22Rv1 (cell line): ENCODE results near the gene CCDC149.

ENCODE experiments used
- H3K27ac ChIP-seq: fragments of 450-650 bp; 2 replicates; pipeline ENCODE4 v1.5.1; 2017
- ZFX ChIP-seq: fragments of 450-650 bp; IDR thresholded peaks from 2 replicates; pipeline ENCODE4 v1.6.1; 2017; ENCODE audit warnings: antibody characterized with exemption, borderline replicate concordance
- TF ChIP-seq, protein P1 (sequence below): fragments of 450-650 bp; IDR thresholded peaks from 2 replicates; pipeline ENCODE4 v1.5.1; 2017; ENCODE audit warnings: mild to moderate bottlenecking

Gene CCDC149

DNA sequence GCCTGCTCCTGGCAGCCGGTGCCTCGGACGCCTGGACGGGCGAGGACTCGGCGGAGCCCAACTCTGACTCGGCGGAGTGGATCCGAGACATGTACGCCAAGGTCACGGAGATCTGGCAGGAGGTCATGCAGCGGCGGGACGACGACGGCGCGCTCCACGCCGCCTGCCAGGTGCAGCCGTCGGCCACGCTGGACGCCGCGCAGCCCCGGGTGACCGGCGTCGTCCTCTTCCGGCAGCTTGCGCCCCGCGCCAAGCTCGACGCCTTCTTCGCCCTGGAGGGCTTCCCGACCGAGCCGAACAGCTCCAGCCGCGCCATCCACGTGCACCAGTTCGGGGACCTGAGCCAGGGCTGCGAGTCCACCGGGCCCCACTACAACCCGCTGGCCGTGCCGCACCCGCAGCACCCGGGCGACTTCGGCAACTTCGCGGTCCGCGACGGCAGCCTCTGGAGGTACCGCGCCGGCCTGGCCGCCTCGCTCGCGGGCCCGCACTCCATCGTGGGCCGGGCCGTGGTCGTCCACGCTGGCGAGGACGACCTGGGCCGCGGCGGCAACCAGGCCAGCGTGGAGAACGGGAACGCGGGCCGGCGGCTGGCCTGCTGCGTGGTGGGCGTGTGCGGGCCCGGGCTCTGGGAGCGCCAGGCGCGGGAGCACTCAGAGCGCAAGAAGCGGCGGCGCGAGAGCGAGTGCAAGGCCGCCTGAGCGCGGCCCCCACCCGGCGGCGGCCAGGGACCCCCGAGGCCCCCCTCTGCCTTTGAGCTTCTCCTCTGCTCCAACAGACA, 113.1 kb downstream of the CCDC149 start:
- TF ChIP-seq ZFX = no peak
- TF ChIP-seq, protein P1, sequence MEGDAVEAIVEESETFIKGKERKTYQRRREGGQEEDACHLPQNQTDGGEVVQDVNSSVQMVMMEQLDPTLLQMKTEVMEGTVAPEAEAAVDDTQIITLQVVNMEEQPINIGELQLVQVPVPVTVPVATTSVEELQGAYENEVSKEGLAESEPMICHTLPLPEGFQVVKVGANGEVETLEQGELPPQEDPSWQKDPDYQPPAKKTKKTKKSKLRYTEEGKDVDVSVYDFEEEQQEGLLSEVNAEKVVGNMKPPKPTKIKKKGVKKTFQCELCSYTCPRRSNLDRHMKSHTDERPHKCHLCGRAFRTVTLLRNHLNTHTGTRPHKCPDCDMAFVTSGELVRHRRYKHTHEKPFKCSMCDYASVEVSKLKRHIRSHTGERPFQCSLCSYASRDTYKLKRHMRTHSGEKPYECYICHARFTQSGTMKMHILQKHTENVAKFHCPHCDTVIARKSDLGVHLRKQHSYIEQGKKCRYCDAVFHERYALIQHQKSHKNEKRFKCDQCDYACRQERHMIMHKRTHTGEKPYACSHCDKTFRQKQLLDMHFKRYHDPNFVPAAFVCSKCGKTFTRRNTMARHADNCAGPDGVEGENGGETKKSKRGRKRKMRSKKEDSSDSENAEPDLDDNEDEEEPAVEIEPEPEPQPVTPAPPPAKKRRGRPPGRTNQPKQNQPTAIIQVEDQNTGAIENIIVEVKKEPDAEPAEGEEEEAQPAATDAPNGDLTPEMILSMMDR = no peak
- no peak overlapping the region for H3K27ac ChIP-seq

DNA sequence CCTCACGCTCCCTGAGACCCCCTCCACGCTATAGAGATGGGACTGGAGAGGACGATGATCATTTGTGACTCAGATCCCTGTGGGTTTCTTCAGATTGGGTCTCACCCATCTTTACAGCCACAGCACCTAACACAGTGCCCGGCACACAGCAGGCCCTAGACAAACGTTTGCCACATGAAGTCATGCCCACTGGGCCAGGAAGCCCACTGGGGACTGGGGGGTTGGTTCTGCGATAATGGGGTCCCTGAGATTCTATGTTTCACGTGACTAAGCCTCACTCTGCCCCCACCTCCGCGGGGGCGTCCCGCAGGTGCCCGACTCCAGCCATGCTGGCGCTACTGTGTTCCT, 113.7 kb downstream of the CCDC149 start:
- no peak overlapping the region for H3K27ac ChIP-seq
- TF ChIP-seq, protein P1 = no peak
- TF ChIP-seq ZFX = no peak

DNA sequence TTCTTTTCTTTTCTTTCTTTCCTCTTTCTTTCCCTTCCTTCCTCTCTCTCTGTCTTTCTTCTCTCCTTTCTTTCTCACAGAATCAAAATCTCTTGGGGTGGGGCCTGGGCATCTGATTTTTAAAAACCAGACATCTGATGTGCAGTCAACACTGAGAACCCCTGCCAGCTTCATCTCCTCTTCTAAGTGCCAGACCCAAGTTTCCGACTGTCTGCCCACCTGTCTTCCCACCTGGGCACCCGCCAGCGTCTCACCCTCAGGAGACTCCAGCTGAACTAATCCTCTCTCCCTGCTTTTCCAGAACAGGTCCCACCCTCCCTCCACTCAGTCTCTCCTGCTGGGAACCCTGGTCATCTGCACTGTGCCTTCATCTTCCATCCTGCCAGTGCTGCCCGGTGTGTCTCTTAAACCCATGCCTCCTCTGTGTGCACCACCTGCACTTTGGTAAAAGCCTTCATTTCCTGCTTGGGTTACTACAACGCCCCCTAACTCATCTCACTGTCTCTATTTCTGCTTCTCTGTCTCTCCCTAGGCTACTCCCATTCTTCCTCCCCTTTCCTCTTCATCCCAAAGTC, 114.7 kb downstream of the CCDC149 start:
- TF ChIP-seq, protein P1 = no peak
- TF ChIP-seq ZFX = no peak
- H3K27ac ChIP-seq = no peak overlapping the region

DNA sequence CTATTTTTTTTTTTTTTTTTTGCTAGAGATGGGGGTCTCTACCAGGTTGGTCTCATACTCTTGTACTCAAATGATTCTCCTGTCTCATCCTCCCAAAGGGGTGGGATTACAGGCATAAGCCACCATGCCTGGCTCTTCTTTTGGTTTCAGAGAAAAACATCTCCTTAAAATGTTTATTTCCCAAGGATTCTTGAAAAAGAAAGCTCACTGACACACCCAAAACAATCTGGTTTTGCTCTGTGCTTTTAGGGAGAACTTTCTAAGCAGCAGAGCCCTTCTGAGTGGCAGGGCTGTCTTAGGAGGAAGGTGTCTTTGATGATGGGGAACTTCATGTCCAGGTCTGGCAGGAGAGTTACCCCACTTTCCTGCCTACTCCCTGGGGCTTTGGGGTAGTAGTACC, 116.2 kb downstream of the CCDC149 start:
- H3K27ac ChIP-seq = no peak overlapping the region
- TF ChIP-seq ZFX = no peak
- TF ChIP-seq, protein P1 = no peak

DNA sequence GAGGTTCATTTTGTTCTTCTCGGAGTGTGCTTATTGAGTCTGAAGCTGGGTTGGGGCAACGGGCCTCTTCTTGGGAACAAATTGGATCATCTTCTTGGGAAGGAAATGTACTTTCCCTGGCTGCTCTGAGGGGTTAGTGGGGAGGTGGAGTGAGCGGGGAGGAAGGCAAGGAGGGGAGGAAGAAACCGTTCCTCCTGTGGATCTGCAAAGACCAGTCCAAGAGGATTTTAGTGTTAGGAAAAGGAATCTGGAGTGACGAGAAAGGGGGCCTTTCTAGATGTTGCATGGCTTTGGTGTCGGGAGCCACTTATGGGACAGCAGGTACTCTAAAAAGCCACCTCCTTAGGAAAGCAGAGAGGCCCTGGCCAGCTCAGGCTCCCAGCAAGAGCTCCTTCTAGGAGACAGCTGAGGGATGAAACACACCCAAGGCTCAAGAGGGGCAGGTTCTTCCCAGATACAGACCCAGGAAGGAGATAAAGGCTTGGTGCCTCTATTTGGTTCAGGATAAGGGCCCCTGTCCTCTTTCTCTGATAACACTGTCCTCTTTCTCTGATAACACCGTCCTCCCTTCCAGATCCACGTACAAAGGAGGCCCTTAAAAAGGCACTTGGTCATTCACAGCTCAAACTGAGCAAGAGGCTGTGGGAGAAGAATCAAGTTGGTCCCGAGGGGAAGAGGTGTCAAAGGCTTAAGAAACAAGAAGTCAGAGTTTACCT, 117.0 kb downstream of the CCDC149 start:
- TF ChIP-seq, protein P1 = no peak
- TF ChIP-seq ZFX = no peak
- peak overlapping the region; percentile 23; the same call in 1 of the 2 replicates for H3K27ac ChIP-seq

DNA sequence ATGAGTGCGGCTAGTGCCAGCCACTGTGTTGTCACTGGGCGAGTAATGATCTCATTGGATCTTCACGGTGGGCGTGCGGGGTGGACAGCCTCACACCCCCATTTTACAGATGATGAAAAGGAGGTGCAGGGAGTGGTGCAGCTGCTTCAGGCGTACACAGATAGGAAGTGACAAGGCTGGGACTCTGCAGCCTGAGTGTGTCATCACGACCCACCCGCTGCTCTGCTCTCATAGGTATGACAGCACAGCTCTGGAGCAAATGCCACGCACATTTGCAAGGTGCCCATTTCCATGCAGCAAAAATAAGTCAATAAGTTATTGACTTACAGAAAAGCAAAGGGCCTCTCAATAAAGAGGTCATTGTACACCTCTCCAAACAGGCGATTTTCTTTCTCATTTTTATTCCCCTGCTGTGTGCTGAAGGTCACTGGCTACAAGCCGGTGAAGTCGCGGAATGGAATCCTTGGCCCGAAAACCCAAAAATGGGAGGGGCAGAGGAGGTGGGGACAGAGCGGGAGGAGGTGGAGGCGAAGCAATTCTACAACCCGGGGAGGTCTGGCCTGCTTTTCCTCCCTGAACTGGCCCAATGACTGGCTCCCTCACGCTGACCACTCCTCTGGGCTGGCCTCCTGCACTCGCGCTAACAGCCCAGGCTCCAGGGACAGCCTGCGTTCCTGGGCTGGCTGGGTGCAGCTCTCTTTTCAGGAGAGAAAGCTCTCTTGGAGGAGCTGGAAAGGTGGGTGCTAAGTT, 117.8 kb downstream of the CCDC149 start, which contains the start of gene SOD3:
TSS of gene SOD3 (plus strand) at position 658 of the 750 bp plus-strand sequence. CDS start 3,949 bp downstream, outside the sequence.
- TF ChIP-seq, protein P1 = no peak
- no peak for TF ChIP-seq ZFX
- H3K27ac ChIP-seq = peak within 1 kb of the TSS; percentile 23; the same call in 1 of the 2 replicates
